GM06990 (cell line): ENCODE data around the gene ANKMY1.

Experiments
- DNase-seq: peaks from one replicate; pipeline ENCODE4 v3.0.0-alpha.2; 2011; ENCODE audit not compliant: insufficient read length; ENCODE audit errors: extremely low read depth
- H3K27me3 ChIP-seq: replicated peaks from 2 replicates; pipeline ENCODE4 v1.6.0; 2011; ENCODE audit warnings: low read length; ENCODE audit not compliant: control insufficient read depth, insufficient read depth
- H3K36me3 ChIP-seq: 2 replicates; pipeline ENCODE4 v1.5.1; 2011; ENCODE audit warnings: low read length; ENCODE audit not compliant: control insufficient read depth, insufficient read depth
- H3K4me3 ChIP-seq: replicated peaks from 2 replicates; pipeline ENCODE4 v1.5.1; 2011; ENCODE audit warnings: low read depth, mild to moderate bottlenecking, control low read depth, low read length
- CTCF ChIP-seq: IDR thresholded peaks from 2 replicates; pipeline ENCODE4 v1.5.1; 2011; ENCODE audit warnings: low read length, control low read depth, mild to moderate bottlenecking, inconsistent platforms; ENCODE audit not compliant: insufficient read depth, poor library complexity, severe bottlenecking

Gene ANKMY1

DNA sequence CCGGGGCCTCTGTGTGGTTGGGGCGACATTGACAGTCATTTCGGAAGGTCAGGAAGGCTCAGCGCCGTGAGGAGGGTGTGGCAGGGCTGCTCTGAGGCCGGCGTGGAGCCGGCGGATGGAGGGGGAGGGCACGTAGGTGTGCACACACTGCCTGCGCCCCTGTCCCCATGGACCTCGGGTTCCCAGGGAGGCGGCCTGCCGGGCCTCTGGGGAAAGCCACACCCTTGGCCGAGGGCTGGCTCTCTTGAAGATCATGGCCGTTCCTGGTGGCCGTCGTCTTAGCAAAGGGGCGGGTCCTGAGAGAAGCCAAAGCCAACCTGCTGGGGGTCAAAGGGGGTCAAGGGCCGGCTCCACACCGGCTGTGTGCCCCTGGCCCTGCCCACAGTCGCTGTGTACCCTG lies 110.5 kb downstream of the ANKMY1 start:
- Histone ChIP-seq H3K4me3 (no peak overlapping the region), H3K27me3 (peaks cover 4% of the 10 kb centered on the region), H3K36me3 (no peaks in the 10 kb centered on the region)
- TF ChIP-seq CTCF = no peak
- no peak for DNase-seq

DNA sequence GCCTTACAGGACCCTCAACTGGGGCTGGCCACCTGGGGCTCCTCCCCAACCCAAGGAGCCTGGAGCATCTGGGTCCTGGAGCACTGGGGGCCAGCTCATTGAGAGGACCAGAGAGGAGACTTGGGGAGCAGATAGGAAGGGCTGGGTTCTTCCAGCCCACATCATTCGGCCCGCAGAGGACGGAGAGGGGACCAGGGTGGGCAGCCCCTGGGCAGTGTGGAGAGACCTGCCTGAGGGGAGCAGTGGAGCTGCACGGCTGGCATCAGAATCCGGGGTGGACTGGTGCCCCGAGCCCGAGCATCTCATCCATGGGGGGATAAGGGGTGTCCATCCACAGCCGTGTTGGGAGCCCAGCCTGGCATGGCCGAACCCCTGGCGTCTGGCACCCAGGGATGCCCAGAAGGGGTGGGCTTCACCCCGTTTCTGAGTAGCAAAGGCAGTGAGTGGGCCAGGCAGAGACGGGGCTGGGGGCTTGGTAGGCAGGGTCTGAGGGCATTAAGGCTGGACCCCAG lies 111.1 kb downstream of the ANKMY1 start:
- TF ChIP-seq CTCF = no peak
- no peak for DNase-seq
- H3K36me3 ChIP-seq = no peaks in the 10 kb centered on the region
- H3K27me3 ChIP-seq = peaks cover 1% of the 10 kb centered on the region
- no peak overlapping the region for H3K4me3 ChIP-seq

- Histone ChIP-seq H3K36me3 (no peaks in the 10 kb centered on the region), H3K27me3 (peaks cover 1% of the 10 kb centered on the region), H3K4me3 (no peak overlapping the region)
- no peak for TF ChIP-seq CTCF
- no peak for DNase-seq
Measured at GRCh38 chr2:240445961-240446663, 111.7 kb downstream of the ANKMY1 start.

DNA sequence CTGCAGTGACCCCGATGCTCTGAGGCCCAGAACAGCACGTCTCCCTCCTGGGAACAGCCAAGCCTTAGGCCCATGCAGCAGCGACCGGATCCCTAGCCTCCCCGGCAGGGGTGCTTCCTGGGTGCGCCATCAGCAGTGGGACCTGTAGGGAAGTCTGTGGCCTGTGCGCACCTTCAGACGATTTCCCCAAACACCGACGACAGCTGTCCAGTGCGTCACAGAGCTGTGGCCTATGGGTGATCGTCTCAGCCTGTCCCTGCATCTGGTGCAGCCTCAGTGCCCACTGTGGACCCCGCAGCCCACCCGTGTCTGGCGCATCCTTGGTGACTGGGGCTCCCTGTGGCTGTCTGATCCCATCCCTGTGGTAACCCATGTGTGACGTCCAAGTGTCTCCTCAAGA lies 113.3 kb downstream of the ANKMY1 start:
- no peak overlapping the region for H3K4me3 ChIP-seq
- no peaks in the 10 kb centered on the region for H3K36me3 ChIP-seq
- TF ChIP-seq CTCF = no peak
- H3K27me3 ChIP-seq = peaks cover 1% of the 10 kb centered on the region
- DNase-seq = no peak

DNA sequence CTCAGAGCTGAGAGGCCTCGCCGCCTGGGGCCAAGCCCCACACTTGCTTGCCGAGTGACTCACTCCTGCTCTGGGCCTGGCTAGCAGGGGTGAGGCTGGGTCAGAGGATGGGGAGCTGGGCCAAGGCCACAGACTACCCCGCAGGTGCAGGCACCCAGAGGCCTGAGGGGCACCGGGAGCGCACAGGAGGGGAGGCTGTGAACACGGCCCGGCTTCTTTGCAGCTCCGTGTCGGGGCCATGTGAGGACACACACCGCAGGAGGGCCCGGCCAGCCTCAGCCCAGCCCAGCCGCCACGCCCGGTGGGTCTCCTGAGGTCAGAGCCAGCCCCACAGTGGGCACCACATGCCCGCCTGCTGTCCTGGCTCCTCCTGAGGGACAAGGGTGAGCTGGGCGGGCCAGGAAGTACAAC lies 113.9 kb downstream of the ANKMY1 start:
- TF ChIP-seq CTCF = no peak
- peaks cover 1% of the 10 kb centered on the region for H3K27me3 ChIP-seq
- no peak for DNase-seq
- H3K36me3 ChIP-seq = no peaks in the 10 kb centered on the region
- H3K4me3 ChIP-seq = no peak overlapping the region
